Measurements from ENCODE around the gene KCNN3. TPM values are rescaled to one million over a fixed set of nuclear protein-coding genes. Genes with fewer than 3 reads are reported as not detected.

KCNN3 gene
- total RNA-seq, 6 donors from 2014 or later: 2.7 to 6.6 (median 3.7) TPM

- DNase-seq (no peak), ATAC-seq (ENCODE audit: low FRiP score in 2 of 2) (no peak)
- H3K4me1 ChIP-seq: no peaks in the 10 kb centered on the region
- 89 to 90% methylated on average over 16 to 17 of the region's 17 CpGs for WGBS, 2 donors
- no peak overlapping the region for H3K4me3 ChIP-seq
- no peaks in the 10 kb centered on the region for H3K36me3 ChIP-seq
- TF ChIP-seq POLR2A (IDR thresholded peaks at IDR 0.05) (no peak), EP300 (IDR thresholded peaks at IDR 0.05) (no peak), POLR2AphosphoS5 (IDR thresholded peaks at IDR 0.05) (no peak)
- TF ChIP-seq, protein P1, sequence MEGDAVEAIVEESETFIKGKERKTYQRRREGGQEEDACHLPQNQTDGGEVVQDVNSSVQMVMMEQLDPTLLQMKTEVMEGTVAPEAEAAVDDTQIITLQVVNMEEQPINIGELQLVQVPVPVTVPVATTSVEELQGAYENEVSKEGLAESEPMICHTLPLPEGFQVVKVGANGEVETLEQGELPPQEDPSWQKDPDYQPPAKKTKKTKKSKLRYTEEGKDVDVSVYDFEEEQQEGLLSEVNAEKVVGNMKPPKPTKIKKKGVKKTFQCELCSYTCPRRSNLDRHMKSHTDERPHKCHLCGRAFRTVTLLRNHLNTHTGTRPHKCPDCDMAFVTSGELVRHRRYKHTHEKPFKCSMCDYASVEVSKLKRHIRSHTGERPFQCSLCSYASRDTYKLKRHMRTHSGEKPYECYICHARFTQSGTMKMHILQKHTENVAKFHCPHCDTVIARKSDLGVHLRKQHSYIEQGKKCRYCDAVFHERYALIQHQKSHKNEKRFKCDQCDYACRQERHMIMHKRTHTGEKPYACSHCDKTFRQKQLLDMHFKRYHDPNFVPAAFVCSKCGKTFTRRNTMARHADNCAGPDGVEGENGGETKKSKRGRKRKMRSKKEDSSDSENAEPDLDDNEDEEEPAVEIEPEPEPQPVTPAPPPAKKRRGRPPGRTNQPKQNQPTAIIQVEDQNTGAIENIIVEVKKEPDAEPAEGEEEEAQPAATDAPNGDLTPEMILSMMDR (IDR thresholded peaks at IDR 0.05): no peak
- no peaks in the 10 kb centered on the region for H3K27me3 ChIP-seq
- H3K27ac ChIP-seq: no peak overlapping the region
- peaks cover 0 to 5% (median 0%) of the 10 kb centered on the region in 4 donors for H3K9me3 ChIP-seq
These were observed 94.2 kb downstream of the KCNN3 start for GRCh38 chr1:154775621-154776605.

DNA sequence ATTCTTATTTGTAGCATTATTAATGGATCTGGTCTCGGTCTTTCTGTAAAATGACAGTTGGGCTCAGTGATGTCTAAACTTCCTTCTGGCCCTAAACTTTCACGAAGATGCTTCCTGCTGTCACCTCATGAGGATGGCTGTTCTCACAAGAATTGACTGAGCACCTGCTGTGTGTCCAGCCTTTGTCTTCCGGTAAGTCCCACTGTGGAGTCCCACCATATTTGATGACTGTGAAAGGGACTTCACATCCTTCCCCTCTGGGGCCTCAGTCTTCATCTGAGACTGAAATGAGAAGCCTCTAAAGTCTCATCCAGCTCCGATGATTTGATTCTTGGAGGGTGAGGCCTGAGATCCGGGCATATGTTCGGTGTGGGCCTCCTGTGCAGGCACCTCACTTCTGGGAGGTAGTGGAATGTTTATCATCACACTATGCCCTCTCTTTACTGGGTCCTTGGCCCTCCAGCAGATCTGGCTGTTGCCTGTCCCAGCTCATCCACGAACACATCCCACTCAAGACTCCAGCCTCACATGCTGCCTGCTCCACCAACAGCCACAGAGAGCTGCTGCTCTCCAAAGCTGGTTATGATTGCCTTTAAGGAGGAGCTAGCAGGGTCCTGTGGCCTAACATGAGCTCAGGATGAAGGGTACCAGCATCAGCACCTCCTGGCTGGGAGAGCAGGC lies 95.8 kb downstream of the KCNN3 start:
- no peak for ATAC-seq (ENCODE audit: low FRiP score in 2 of 2)

GRCh38 chr1:154773551-154773950 lies 96.5 kb downstream of the KCNN3 start:
- no peak for TF ChIP-seq POLR2A (IDR thresholded peaks at IDR 0.05)
- TF ChIP-seq, protein P1 (IDR thresholded peaks at IDR 0.05): no peak
- no peak for TF ChIP-seq EP300 (IDR thresholded peaks at IDR 0.05)
- TF ChIP-seq POLR2AphosphoS5 (IDR thresholded peaks at IDR 0.05): no peak

More for the DNA sequence above, 95.8 kb downstream of the KCNN3 start:
- Histone ChIP-seq H3K27me3 (no peaks in the 10 kb centered on the region), H3K9me3 (peaks cover 0 to 5% (median 0%) of the 10 kb centered on the region in 4 donors), H3K27ac (no peak overlapping the region), H3K36me3 (no peaks in the 10 kb centered on the region), H3K4me3 (no peak overlapping the region), H3K4me1 (no peaks in the 10 kb centered on the region)
- no peak for DNase-seq
- TF ChIP-seq POLR2AphosphoS5 (IDR thresholded peaks at IDR 0.05) (no peak), POLR2A (IDR thresholded peaks at IDR 0.05) (no peak), EP300 (IDR thresholded peaks at IDR 0.05) (no peak)
- TF ChIP-seq, protein P1 (IDR thresholded peaks at IDR 0.05): no peak
- WGBS, 2 donors: 82% methylated on average over 5 to 7 of the region's 7 CpGs

GRCh38 chr1:154772606-154773506 lies 97.2 kb downstream of the KCNN3 start:
- Histone ChIP-seq H3K27me3 (no peaks in the 10 kb centered on the region), H3K27ac (no peak overlapping the region), H3K9me3 (no peaks in the 10 kb centered on the region), H3K4me3 (no peak overlapping the region), H3K36me3 (no peaks in the 10 kb centered on the region), H3K4me1 (no peaks in the 10 kb centered on the region)
- ATAC-seq (ENCODE audit: low FRiP score in 2 of 2): no peak
- TF ChIP-seq, protein P1 (IDR thresholded peaks at IDR 0.05): no peak
- WGBS, 2 donors: 67 to 71% methylated on average over 16 to 17 of the region's 17 CpGs
- DNase-seq: no peak

More at GRCh38 chr1:154773551-154773950, 96.5 kb downstream of the KCNN3 start:
- H3K4me3 ChIP-seq: no peak overlapping the region
- 48 to 53% methylated on average over 2 of the region's 2 CpGs for WGBS, 2 donors
- no peak overlapping the region for H3K27ac ChIP-seq
- no peaks in the 10 kb centered on the region for H3K27me3 ChIP-seq
- no peaks in the 10 kb centered on the region for H3K4me1 ChIP-seq
- no peaks in the 10 kb centered on the region for H3K9me3 ChIP-seq
- no peaks in the 10 kb centered on the region for H3K36me3 ChIP-seq
- ATAC-seq (ENCODE audit: low FRiP score in 2 of 2): no peak
- DNase-seq: no peak
